CD14-positive monocyte (primary cell): ENCODE data around the gene S100A14. TPM values are rescaled to one million over a fixed set of nuclear protein-coding genes. Genes with fewer than 3 reads are reported as not detected.
A peak's percentile ranks its signal among the peaks of the same experiment; 100 is the strongest.

Experiments
- DNase-seq, 3 donors: peaks; one replicate each; pipeline ENCODE4 v3.0.0-alpha.2; 2011 to 2022
- H2AFZ ChIP-seq: 2 replicates; pipeline ENCODE4 v1.6.0; 2012; ENCODE audit warnings: mild to moderate bottlenecking, low read depth, low read length, inconsistent platforms; ENCODE audit not compliant: insufficient read depth, poor library complexity, severe bottlenecking
- H3K27ac ChIP-seq, 2 donors: 1 replicate in 1 of 2; 2 replicates in 1 of 2; pipeline ENCODE4 v1.5.1; 2012 to 2013; ENCODE audit warnings: low read length in 2 of 2, control low read depth in 1 of 2, inconsistent platforms in 1 of 2, low read depth in 1 of 2, mild to moderate bottlenecking in 1 of 2
- H3K27me3 ChIP-seq, 2 donors: one replicate each; pipeline versions ENCODE4 v1.6.0 to v1.6.1; 2011 to 2013; ENCODE audit warnings: low read length in 2 of 2; ENCODE audit not compliant: control insufficient read depth in 2 of 2, insufficient read depth in 2 of 2
- H3K36me3 ChIP-seq, 2 donors: replicated peaks in 1 of 2; 1 replicate in 1 of 2; 2 replicates in 1 of 2; pipeline versions ENCODE4 v1.5.1 to v1.6.1; 2012 to 2013; ENCODE audit warnings: low read length in 2 of 2, control low read depth in 1 of 2, inconsistent platforms in 1 of 2, mild to moderate bottlenecking in 1 of 2; ENCODE audit not compliant: insufficient read depth in 2 of 2, control insufficient read depth in 1 of 2
- H3K4me1 ChIP-seq, 2 donors: 1 replicate in 1 of 2; 2 replicates in 1 of 2; pipeline versions ENCODE4 v1.5.1 to v1.6.1; 2012 to 2013; ENCODE audit warnings: low read length in 2 of 2, control low read depth in 1 of 2, inconsistent platforms in 1 of 2, mild to moderate bottlenecking in 1 of 2, moderate library complexity in 1 of 2; ENCODE audit not compliant: insufficient read depth in 2 of 2, control insufficient read depth in 1 of 2
- H3K4me2 ChIP-seq: replicated peaks from 2 replicates; pipeline ENCODE3; 2012; ENCODE audit warnings: low read length, moderate library complexity, mild to moderate bottlenecking; ENCODE audit not compliant: poor library complexity, severe bottlenecking; ENCODE audit errors: extremely low read depth
- H3K4me3 ChIP-seq, 3 experiments: fragments of 200-600 bp in 1 of 3; sonication (generic) in 1 of 3; replicated peaks in 1 of 3; 1 replicate in 2 of 3; 2 replicates in 1 of 3; pipeline ENCODE4 v1.5.1; 2011 to 2013; ENCODE audit warnings: low read length in 3 of 3, mild to moderate bottlenecking in 3 of 3, control low read depth in 2 of 3, low read depth in 2 of 3, inconsistent platforms in 1 of 3, moderate library complexity in 1 of 3
- H3K79me2 ChIP-seq: 2 replicates; pipeline ENCODE4 v1.6.0; 2012; ENCODE audit warnings: mild to moderate bottlenecking, control low read depth, inconsistent platforms, low read length, moderate library complexity; ENCODE audit not compliant: insufficient read depth
- H3K9ac ChIP-seq: 2 replicates; pipeline ENCODE4 v1.6.0; 2017; ENCODE audit warnings: low read length, mild to moderate bottlenecking; ENCODE audit not compliant: insufficient read depth, poor library complexity, severe bottlenecking
- H3K9me3 ChIP-seq, 2 donors: replicated peaks in 1 of 2; 1 replicate in 1 of 2; 2 replicates in 1 of 2; pipeline versions ENCODE4 v1.5.1 to v1.6.1; 2012 to 2013; ENCODE audit warnings: low read length in 2 of 2, control low read depth in 1 of 2; ENCODE audit not compliant: control insufficient read depth in 1 of 2, insufficient read depth in 1 of 2
- H4K20me1 ChIP-seq: 2 replicates; pipeline ENCODE4 v1.6.0; 2012; ENCODE audit warnings: mild to moderate bottlenecking, low read length, control low read depth, moderate library complexity; ENCODE audit not compliant: insufficient read depth
- H3K27ac Mint-ChIP-seq, 7 donors: one replicate each; pipeline ENCODE4 v1.8.0; 2020; ENCODE audit warnings: mild to moderate bottlenecking in 7 of 7, mixed read lengths in 7 of 7, moderate library complexity in 6 of 7, inconsistent platforms in 2 of 7
- H3K27me3 Mint-ChIP-seq, 3 donors: one replicate each; pipeline ENCODE4 v1.8.0; 2021 to 2022; ENCODE audit warnings: low read depth in 3 of 3, mild to moderate bottlenecking in 3 of 3, mixed read lengths in 3 of 3, moderate library complexity in 3 of 3, inconsistent platforms in 1 of 3
- H3K36me3 Mint-ChIP-seq, 2 donors: one replicate each; pipeline ENCODE4 v1.8.0; 2020; ENCODE audit warnings: mixed read lengths in 2 of 2, inconsistent platforms in 1 of 2, mild to moderate bottlenecking in 1 of 2
- H3K4me1 Mint-ChIP-seq: one replicate; pipeline ENCODE4 v1.8.0; 2020; ENCODE audit warnings: mild to moderate bottlenecking, mixed read lengths
- H3K4me3 Mint-ChIP-seq, 2 donors: one replicate each; pipeline ENCODE4 v1.8.0; 2020; ENCODE audit warnings: mild to moderate bottlenecking in 2 of 2, mixed read lengths in 2 of 2, moderate library complexity in 1 of 2
- H3K9me3 Mint-ChIP-seq, 7 donors: one replicate each; pipeline ENCODE4 v1.8.0; 2020 to 2022; ENCODE audit warnings: mixed read lengths in 7 of 7, mild to moderate bottlenecking in 6 of 7, moderate library complexity in 6 of 7, inconsistent platforms in 2 of 7
- WGBS: methylation state at CpG from one replicate; pipeline ENCODE4 v1.1.5; 2013; ENCODE audit warnings: missing lambda C conversion rate; ENCODE audit not compliant: insufficient coverage; 5-methylcytosine and 5-hydroxymethylcytosine counted together
- intact Hi-C, 2 donors: fragments of 100-400 bp; cut with micrococcal nuclease; formaldehyde crosslinking; loops; one replicate each; pipeline versions ENCODE4 v1.15.0 to v1.15.1; 2023
- polyA minus RNA-seq: library from RNA; depleted of rRNA, polyadenylated mRNA; stranded (reverse); fragments of >200 nt; gene quantifications from 2 replicates; pipeline ENCODE4 v1.2.3, GENCODE V29; 2012
- polyA plus RNA-seq, 3 donors: library from polyadenylated mRNA; depleted of rRNA in 1 of 3; unstranded in 2 of 3; stranded (reverse) in 1 of 3; fragments of 300-500 nt in 2 of 3; fragments of >200 nt in 1 of 3; fragmentation: Illumina TruSeq in 2 of 3; gene quantifications; 1 replicate in 2 of 3; 2 replicates in 1 of 3; pipeline ENCODE4 v1.2.3, GENCODE V29; 2012 to 2021
- total RNA-seq, 12 experiments: library from RNA in 1 of 12; stranded (reverse) in 1 of 12; fragments of 120-200 nt in 1 of 12; gene quantifications; one replicate each; pipeline ENCODE4 v1.2.4 and lab custom pipeline; 2013 to 2026; ENCODE audit warnings: mixed read lengths in 6 of 12, inconsistent platforms in 1 of 12
- TF ChIP-seq, protein P1 (sequence below): fragments of 200-600 bp; IDR thresholded peaks from one replicate; pipeline ENCODE4 v1.8.0; 2022; ENCODE audit warnings: antibody characterized with exemption, mild to moderate bottlenecking

Gene S100A14
- not detected for total RNA-seq (2013)
- polyA plus RNA-seq = under 1 TPM in 1 of 3 donors, not detected in 2; 0.08 TPM
- polyA minus RNA-seq = not detected in 2 replicates
- 0 to 0.17 (median 0) reads per million in 11 experiments for total RNA-seq (lab: John Stamatoyannopoulos, UW)

- H3K9me3 Mint-ChIP-seq = peaks cover 0 to 9% (median 4%) of the 10 kb centered on the region in 7 donors
- no peak within 1 kb of the TSS for H3K27ac ChIP-seq
- peaks cover 19% of the 10 kb centered on the region for H3K4me1 Mint-ChIP-seq
- peak in 1 of 3 donors; percentile 46 for DNase-seq
- H3K4me2 ChIP-seq = no peak within 1 kb of the TSS
- WGBS = 59% methylated on average over 4 of the region's 10 CpGs
- no peak within 1 kb of the TSS for H3K4me3 ChIP-seq
- H3K4me3 Mint-ChIP-seq = peak within 1 kb of the TSS in 1 of 2 donors; percentile 24
- TF ChIP-seq, protein P1, sequence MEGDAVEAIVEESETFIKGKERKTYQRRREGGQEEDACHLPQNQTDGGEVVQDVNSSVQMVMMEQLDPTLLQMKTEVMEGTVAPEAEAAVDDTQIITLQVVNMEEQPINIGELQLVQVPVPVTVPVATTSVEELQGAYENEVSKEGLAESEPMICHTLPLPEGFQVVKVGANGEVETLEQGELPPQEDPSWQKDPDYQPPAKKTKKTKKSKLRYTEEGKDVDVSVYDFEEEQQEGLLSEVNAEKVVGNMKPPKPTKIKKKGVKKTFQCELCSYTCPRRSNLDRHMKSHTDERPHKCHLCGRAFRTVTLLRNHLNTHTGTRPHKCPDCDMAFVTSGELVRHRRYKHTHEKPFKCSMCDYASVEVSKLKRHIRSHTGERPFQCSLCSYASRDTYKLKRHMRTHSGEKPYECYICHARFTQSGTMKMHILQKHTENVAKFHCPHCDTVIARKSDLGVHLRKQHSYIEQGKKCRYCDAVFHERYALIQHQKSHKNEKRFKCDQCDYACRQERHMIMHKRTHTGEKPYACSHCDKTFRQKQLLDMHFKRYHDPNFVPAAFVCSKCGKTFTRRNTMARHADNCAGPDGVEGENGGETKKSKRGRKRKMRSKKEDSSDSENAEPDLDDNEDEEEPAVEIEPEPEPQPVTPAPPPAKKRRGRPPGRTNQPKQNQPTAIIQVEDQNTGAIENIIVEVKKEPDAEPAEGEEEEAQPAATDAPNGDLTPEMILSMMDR = no peak
- no peak within 1 kb of the TSS for H3K9ac ChIP-seq
- H3K27me3 ChIP-seq = no peaks in the 10 kb centered on the region
- peaks cover 0 to 4% of the 10 kb centered on the region in 2 donors for H3K9me3 ChIP-seq
- peak within 1 kb of the TSS in 2 of 7 donors; percentile 43 to 63 for H3K27ac Mint-ChIP-seq
- no peaks in the 10 kb centered on the region for H3K36me3 ChIP-seq
- H3K4me1 ChIP-seq = peaks cover 18 to 26% of the 10 kb centered on the region in 2 donors
- no peaks in the 10 kb centered on the region for H4K20me1 ChIP-seq
- intact Hi-C loops = loop anchor here in 1 of 2 donors (5.0 kb wide), 1 partner anchor 104 kb away; no protein-coding TSS in a partner anchor
- no peaks in the 10 kb centered on the region for H3K79me2 ChIP-seq
- peak within 1 kb of the TSS; percentile 47 for H2AFZ ChIP-seq
- H3K36me3 Mint-ChIP-seq = peaks cover 0 to 6% of the 10 kb centered on the region in 2 donors
- H3K27me3 Mint-ChIP-seq = peaks cover 0 to 2% (median 2%) of the 10 kb centered on the region in 3 donors
Observed at GRCh38 chr1:153616144-153616916, at the start of gene S100A14. Gene S100A14 (minus strand): TSS chr1:153616325. CDS start chr1:153615858, 467 bp downstream.

GRCh38 chr1:153663211-153663610 is 47.1 kb upstream of the S100A14 start:
- H3K36me3 Mint-ChIP-seq = peaks cover 71 to 83% of the 10 kb centered on the region in 2 donors
- Histone ChIP-seq H3K4me2 (no peak overlapping the region), H3K27ac (peak overlapping the region in 1 of 2 donors; percentile 45), H3K4me1 (peaks cover 15 to 19% of the 10 kb centered on the region in 2 donors), H3K9me3 (no peaks in the 10 kb centered on the region), H3K4me3 (no peak overlapping the region), H3K79me2 (peaks cover 38% of the 10 kb centered on the region), H3K27me3 (no peaks in the 10 kb centered on the region), H2AFZ (no peak overlapping the region), H3K36me3 (peaks cover 76 to 84% of the 10 kb centered on the region in 2 donors), H4K20me1 (peaks cover 11% of the 10 kb centered on the region), H3K9ac (no peak overlapping the region)
- peak overlapping the region in 3 of 7 donors; percentile 10 to 50 (median 13) for H3K27ac Mint-ChIP-seq
- peaks cover 14% of the 10 kb centered on the region for H3K4me1 Mint-ChIP-seq
- TF ChIP-seq, protein P1 = no peak
- intact Hi-C loops = no loop called here
- no peaks in the 10 kb centered on the region for H3K9me3 Mint-ChIP-seq
- H3K4me3 Mint-ChIP-seq = no peak overlapping the region
- DNase-seq = peak in 1 of 3 donors; percentile 16
- H3K27me3 Mint-ChIP-seq = no peaks in the 10 kb centered on the region
- 53% methylated on average over 5 of the region's 5 CpGs for WGBS
